ENCODE results near the gene MTA3. TPM values are rescaled to one million over a fixed set of nuclear protein-coding genes. Genes with fewer than 3 reads are reported as not detected.
"Not testable (repeated sequence)": the region's sequence is repeated elsewhere in the genome, so short reads cannot be mapped to it uniquely, and the experiment has no call there.

MTA3 gene
- total RNA-seq, 3 donors from 2014 or later = 31.4 to 58.0 (median 49.2) TPM

- no peak overlapping the region for H3K4me3 ChIP-seq
- no peak for DNase-seq (ENCODE audit: low spot score in 2 of 2)
- H3K4me1 ChIP-seq = no peaks in the 10 kb centered on the region
- H3K27me3 ChIP-seq = no peaks in the 10 kb centered on the region
- TF ChIP-seq POLR2A (IDR thresholded peaks at IDR 0.05) = no peak
- TF ChIP-seq POLR2AphosphoS5 (IDR thresholded peaks at IDR 0.05) = no peak
- no peak for TF ChIP-seq CTCF (IDR thresholded peaks at IDR 0.05)
- no peaks in the 10 kb centered on the region for H3K9me3 ChIP-seq
- H3K27ac ChIP-seq = no peak overlapping the region
- no peaks in the 10 kb centered on the region for H3K36me3 ChIP-seq
- intact Hi-C loops (cut with DNase I; ENCODE audit: low total_unique reads) = no loop called here
Measured at GRCh38 chr2:42639340-42640077, 71.1 kb downstream of the MTA3 start.

GRCh38 chr2:42640261-42640660 is 71.8 kb downstream of the MTA3 start:
- TF ChIP-seq POLR2AphosphoS5 (IDR thresholded peaks at IDR 0.05) = no peak
- TF ChIP-seq POLR2A (IDR thresholded peaks at IDR 0.05) = no peak
- TF ChIP-seq CTCF (IDR thresholded peaks at IDR 0.05) = no peak
- Histone ChIP-seq H3K9me3 (no peaks in the 10 kb centered on the region), H3K4me1 (no peaks in the 10 kb centered on the region), H3K36me3 (no peaks in the 10 kb centered on the region), H3K27me3 (no peaks in the 10 kb centered on the region), H3K4me3 (no peak overlapping the region), H3K27ac (no peak overlapping the region)
- DNase-seq (ENCODE audit: low spot score in 2 of 2) = no peak
- intact Hi-C loops (cut with DNase I; ENCODE audit: low total_unique reads) = no loop called here

GRCh38 chr2:42642371-42642770 is 73.9 kb downstream of the MTA3 start:
- intact Hi-C loops (cut with DNase I; ENCODE audit: low total_unique reads); H3K9me3 ChIP-seq; H3K4me1 ChIP-seq; H3K36me3 ChIP-seq; H3K27me3 ChIP-seq; H3K27ac ChIP-seq; H3K4me3 ChIP-seq; DNase-seq (ENCODE audit: low spot score in 2 of 2): not testable (repeated sequence)

GRCh38 chr2:42645551-42645950 is 77.1 kb downstream of the MTA3 start:
- intact Hi-C loops (cut with DNase I; ENCODE audit: low total_unique reads) = no loop called here
- Histone ChIP-seq H3K4me1 (no peaks in the 10 kb centered on the region), H3K27ac (no peak overlapping the region), H3K9me3 (no peaks in the 10 kb centered on the region), H3K4me3 (no peak overlapping the region), H3K27me3 (no peaks in the 10 kb centered on the region), H3K36me3 (no peaks in the 10 kb centered on the region)
- DNase-seq (ENCODE audit: low spot score in 2 of 2) = no peak
- TF ChIP-seq CTCF (IDR thresholded peaks at IDR 0.05) = no peak

- no peaks in the 10 kb centered on the region for H3K36me3 ChIP-seq
- intact Hi-C loops (cut with DNase I; ENCODE audit: low total_unique reads) = no loop called here
- no peaks in the 10 kb centered on the region for H3K4me1 ChIP-seq
- no peak for DNase-seq (ENCODE audit: low spot score in 2 of 2)
- H3K9me3 ChIP-seq = no peaks in the 10 kb centered on the region
- TF ChIP-seq CTCF (IDR thresholded peaks at IDR 0.05) (no peak), POLR2AphosphoS5 (IDR thresholded peaks at IDR 0.05) (no peak), POLR2A (IDR thresholded peaks at IDR 0.05) (no peak)
- H3K27me3 ChIP-seq = no peaks in the 10 kb centered on the region
- H3K4me3 ChIP-seq = no peak overlapping the region
- H3K27ac ChIP-seq = no peak overlapping the region
Measured at GRCh38 chr2:42648796-42649195, 80.4 kb downstream of the MTA3 start.

- no peak overlapping the region for H3K27ac ChIP-seq
- no peak for DNase-seq (ENCODE audit: low spot score in 2 of 2)
- H3K36me3 ChIP-seq = no peaks in the 10 kb centered on the region
- no peaks in the 10 kb centered on the region for H3K27me3 ChIP-seq
- H3K9me3 ChIP-seq = no peaks in the 10 kb centered on the region
- no peak overlapping the region for H3K4me3 ChIP-seq
- TF ChIP-seq POLR2A (IDR thresholded peaks at IDR 0.05) (no peak), CTCF (IDR thresholded peaks at IDR 0.05) (no peak), POLR2AphosphoS5 (IDR thresholded peaks at IDR 0.05) (no peak)
- intact Hi-C loops (cut with DNase I; ENCODE audit: low total_unique reads) = no loop called here
- H3K4me1 ChIP-seq = no peaks in the 10 kb centered on the region
Measured at GRCh38 chr2:42651057-42651456, 82.6 kb downstream of the MTA3 start.

Data from breast epithelium (tissue), 4 donors.